ENCODE data around the gene KDM7A.

GRCh38 chr7:140143997-140144396, 32.8 kb downstream of the KDM7A start:
- TF ChIP-seq ZNF8 (CRISPR knock-in tag; IDR thresholded peaks at IDR 0.05), result no peak
- TF ChIP-seq CSDC2 (CRISPR knock-in tag; IDR thresholded peaks at IDR 0.05), result no peak
- TF ChIP-seq OSR1 (CRISPR knock-in tag; IDR thresholded peaks at IDR 0.05), result no peak
- TF ChIP-seq CREB5 (CRISPR knock-in tag; IDR thresholded peaks at IDR 0.05; ENCODE audit: low read depth), result no peak
- TF ChIP-seq TCF4 (CRISPR knock-in tag; IDR thresholded peaks at IDR 0.05; ENCODE audit: borderline replicate concordance), result no peak
- no peak for TF ChIP-seq GLIS3 (CRISPR knock-in tag; IDR thresholded peaks at IDR 0.05)
- no peak for TF ChIP-seq ZNF70 (CRISPR knock-in tag; IDR thresholded peaks at IDR 0.05)
- TF ChIP-seq, protein P1, sequence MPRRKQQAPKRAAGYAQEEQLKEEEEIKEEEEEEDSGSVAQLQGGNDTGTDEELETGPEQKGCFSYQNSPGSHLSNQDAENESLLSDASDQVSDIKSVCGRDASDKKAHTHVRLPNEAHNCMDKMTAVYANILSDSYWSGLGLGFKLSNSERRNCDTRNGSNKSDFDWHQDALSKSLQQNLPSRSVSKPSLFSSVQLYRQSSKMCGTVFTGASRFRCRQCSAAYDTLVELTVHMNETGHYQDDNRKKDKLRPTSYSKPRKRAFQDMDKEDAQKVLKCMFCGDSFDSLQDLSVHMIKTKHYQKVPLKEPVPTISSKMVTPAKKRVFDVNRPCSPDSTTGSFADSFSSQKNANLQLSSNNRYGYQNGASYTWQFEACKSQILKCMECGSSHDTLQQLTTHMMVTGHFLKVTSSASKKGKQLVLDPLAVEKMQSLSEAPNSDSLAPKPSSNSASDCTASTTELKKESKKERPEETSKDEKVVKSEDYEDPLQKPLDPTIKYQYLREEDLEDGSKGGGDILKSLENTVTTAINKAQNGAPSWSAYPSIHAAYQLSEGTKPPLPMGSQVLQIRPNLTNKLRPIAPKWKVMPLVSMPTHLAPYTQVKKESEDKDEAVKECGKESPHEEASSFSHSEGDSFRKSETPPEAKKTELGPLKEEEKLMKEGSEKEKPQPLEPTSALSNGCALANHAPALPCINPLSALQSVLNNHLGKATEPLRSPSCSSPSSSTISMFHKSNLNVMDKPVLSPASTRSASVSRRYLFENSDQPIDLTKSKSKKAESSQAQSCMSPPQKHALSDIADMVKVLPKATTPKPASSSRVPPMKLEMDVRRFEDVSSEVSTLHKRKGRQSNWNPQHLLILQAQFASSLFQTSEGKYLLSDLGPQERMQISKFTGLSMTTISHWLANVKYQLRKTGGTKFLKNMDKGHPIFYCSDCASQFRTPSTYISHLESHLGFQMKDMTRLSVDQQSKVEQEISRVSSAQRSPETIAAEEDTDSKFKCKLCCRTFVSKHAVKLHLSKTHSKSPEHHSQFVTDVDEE (CRISPR knock-in tag; IDR thresholded peaks at IDR 0.05), result no peak
- no peak for TF ChIP-seq ZFP30 (CRISPR knock-in tag; IDR thresholded peaks at IDR 0.05)

All from SK-N-SH treated with all-trans-retinoic acid at 6 μM for 48 hours (cell line).